Placental epithelial cell (primary cell): ENCODE measurements around the gene GNAI1. TPM values are rescaled to one million over a fixed set of nuclear protein-coding genes. Genes with fewer than 3 reads are reported as not detected.

Experiments used
- small RNA-seq: library from RNA; depleted of rRNA; stranded (forward); fragments of <200 nt; gene quantifications from one replicate; pipeline ENCODE3, GENCODE V24; 2012
- total RNA-seq: library from RNA; depleted of rRNA; stranded (reverse); fragments of >200 nt; gene quantifications from 2 replicates; pipeline ENCODE4 v1.2.3, GENCODE V29; 2012

GNAI1 gene
- total RNA-seq, result 12.8 and 13.7 TPM in 2 replicates

GRCh38 chr7:80134536-80135308 is at the start of gene GNAI1:
TSS of gene GNAI1 (plus strand) at chr7:80134831. CDS start at chr7:80135161, 330 bp downstream.

Small RNA genes lying within 50 kb of the gene (small RNA-seq; reads per million reads assigned to genes)
- not detected for gene RN7SL869P
